Rectal smooth muscle tissue (tissue), 1 donor: ENCODE results near the gene ARID1A.

Experiments used
- H3K27ac ChIP-seq: one replicate; pipeline ENCODE4 v1.7.0; 2013; ENCODE audit warnings: low read depth, low read length, inconsistent platforms
- H3K27me3 ChIP-seq: one replicate; pipeline ENCODE4 v1.7.0; 2013; ENCODE audit warnings: low read length; ENCODE audit not compliant: control insufficient read depth, insufficient read depth
- H3K36me3 ChIP-seq: one replicate; pipeline ENCODE4 v1.7.0; 2013; ENCODE audit warnings: low read length; ENCODE audit not compliant: control insufficient read depth, insufficient read depth
- H3K4me1 ChIP-seq: one replicate; pipeline ENCODE4 v1.7.0; 2013; ENCODE audit warnings: low read length; ENCODE audit not compliant: control insufficient read depth, insufficient read depth
- H3K4me3 ChIP-seq: one replicate; pipeline ENCODE4 v1.7.0; 2013; ENCODE audit warnings: low read length
- H3K9ac ChIP-seq: one replicate; pipeline ENCODE4 v1.7.0; 2013; ENCODE audit warnings: low read length

The ARID1A gene

GRCh38 chr1:26814893-26815292 lies 119.1 kb downstream of the ARID1A start:
- no peaks in the 10 kb centered on the region for H3K27me3 ChIP-seq
- no peak overlapping the region for H3K9ac ChIP-seq
- no peak overlapping the region for H3K27ac ChIP-seq
- no peak overlapping the region for H3K4me3 ChIP-seq
- no peaks in the 10 kb centered on the region for H3K4me1 ChIP-seq
- no peaks in the 10 kb centered on the region for H3K36me3 ChIP-seq

GRCh38 chr1:26820784-26821269 lies 125.0 kb downstream of the ARID1A start:
- no peaks in the 10 kb centered on the region for H3K4me1 ChIP-seq
- no peak overlapping the region for H3K27ac ChIP-seq
- no peaks in the 10 kb centered on the region for H3K36me3 ChIP-seq
- no peak overlapping the region for H3K9ac ChIP-seq
- H3K27me3 ChIP-seq = no peaks in the 10 kb centered on the region
- no peak overlapping the region for H3K4me3 ChIP-seq

GRCh38 chr1:26822737-26823395 lies 127.1 kb downstream of the ARID1A start:
- Histone ChIP-seq H3K27me3 (no peaks in the 10 kb centered on the region), H3K4me3 (no peak overlapping the region)

GRCh38 chr1:26824731-26825130 lies 128.9 kb downstream of the ARID1A start:
- peaks cover 4% of the 10 kb centered on the region for H3K4me1 ChIP-seq
- no peak overlapping the region for H3K27ac ChIP-seq
- H3K27me3 ChIP-seq = no peaks in the 10 kb centered on the region
- H3K4me3 ChIP-seq = no peak overlapping the region
- peaks cover 5% of the 10 kb centered on the region for H3K36me3 ChIP-seq
- no peak overlapping the region for H3K9ac ChIP-seq

More at GRCh38 chr1:26822737-26823395, 127.1 kb downstream of the ARID1A start:
- Histone ChIP-seq H3K27ac (no peak overlapping the region), H3K4me1 (no peaks in the 10 kb centered on the region), H3K9ac (no peak overlapping the region), H3K36me3 (no peaks in the 10 kb centered on the region)

DNA sequence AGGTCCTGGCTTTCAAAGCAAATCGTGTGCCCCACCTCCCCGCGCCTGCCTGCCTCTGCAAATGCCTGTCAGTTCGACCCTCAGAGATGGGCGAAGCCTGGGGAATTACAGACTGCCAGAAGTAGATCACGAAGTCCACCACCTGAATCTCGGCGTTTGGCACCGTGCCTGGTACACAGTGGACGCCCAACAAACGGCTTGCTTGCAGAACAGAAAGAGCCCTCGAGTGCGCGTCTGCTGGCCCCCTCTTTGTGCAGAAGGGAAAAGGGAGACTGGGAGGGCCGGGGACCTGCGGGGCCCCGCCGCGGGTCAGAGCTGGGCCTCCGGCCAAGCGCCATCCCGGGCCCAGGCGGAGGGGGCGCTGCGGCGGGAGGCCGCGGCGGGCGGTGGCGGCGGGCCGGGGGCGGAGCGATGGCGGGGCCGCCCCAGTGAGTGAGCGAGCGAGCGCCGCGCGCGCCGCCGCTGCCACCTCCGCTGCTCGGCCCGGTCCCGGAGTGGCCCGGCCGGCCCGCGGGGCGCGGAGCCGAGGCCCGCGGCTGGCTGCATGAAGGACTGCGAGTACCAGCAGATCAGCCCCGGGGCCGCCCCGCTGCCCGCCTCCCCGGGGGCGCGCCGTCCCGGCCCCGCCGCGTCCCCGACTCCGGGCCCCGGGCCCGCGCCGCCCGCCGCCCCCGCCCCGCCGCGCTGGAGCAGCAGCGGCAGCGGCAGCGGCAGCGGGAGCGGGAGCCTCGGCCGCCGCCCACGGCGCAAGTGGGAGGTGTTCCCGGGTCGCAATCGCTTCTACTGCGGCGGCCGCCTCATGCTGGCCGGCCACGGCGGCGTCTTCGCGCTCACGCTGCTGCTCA lies 130.7 kb downstream of the ARID1A start, which contains the start of gene ZDHHC18:
Gene ZDHHC18, plus strand, starts transcription at position 428 of the 845 bp plus-strand sequence. Its CDS starts 117 bp downstream, at position 545.
- H3K4me1 ChIP-seq = peaks cover 4% of the 10 kb centered on the region
- H3K4me3 ChIP-seq = peak within 1 kb of the TSS; percentile 91
- H3K9ac ChIP-seq = peak within 1 kb of the TSS; percentile 88
- peak within 1 kb of the TSS; percentile 84 for H3K27ac ChIP-seq
- H3K36me3 ChIP-seq = peaks cover 5% of the 10 kb centered on the region
- H3K27me3 ChIP-seq = no peaks in the 10 kb centered on the region

DNA sequence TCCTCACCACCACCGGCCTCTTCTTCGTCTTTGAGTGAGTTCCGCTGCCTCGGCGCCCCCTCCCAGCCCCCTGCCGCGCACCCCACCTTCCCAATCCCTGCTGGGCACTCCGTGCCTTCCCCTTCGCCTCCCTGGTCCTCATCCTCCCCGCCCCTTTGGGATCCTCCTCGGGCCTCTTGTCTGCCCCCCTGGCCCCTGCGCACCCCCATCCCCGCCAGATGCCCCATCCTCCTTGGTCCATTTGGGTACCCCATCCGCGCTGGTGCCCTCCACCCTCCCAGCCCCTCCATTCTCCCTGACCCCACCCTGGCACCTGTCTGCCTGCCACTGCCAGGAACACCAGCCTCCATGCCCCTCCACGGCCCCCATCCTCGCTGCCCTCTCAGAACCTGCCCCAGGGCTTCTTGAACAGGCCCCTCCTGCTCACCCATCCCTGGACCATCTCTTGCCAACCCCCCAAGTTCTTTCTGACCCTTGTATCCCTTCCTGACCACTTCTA lies 131.3 kb downstream of the ARID1A start:
- peaks cover 5% of the 10 kb centered on the region for H3K36me3 ChIP-seq
- no peak overlapping the region for H3K9ac ChIP-seq
- H3K27ac ChIP-seq = peak overlapping the region; percentile 28
- H3K27me3 ChIP-seq = no peaks in the 10 kb centered on the region
- H3K4me3 ChIP-seq = peak overlapping the region; percentile 43
- H3K4me1 ChIP-seq = peaks cover 4% of the 10 kb centered on the region

DNA sequence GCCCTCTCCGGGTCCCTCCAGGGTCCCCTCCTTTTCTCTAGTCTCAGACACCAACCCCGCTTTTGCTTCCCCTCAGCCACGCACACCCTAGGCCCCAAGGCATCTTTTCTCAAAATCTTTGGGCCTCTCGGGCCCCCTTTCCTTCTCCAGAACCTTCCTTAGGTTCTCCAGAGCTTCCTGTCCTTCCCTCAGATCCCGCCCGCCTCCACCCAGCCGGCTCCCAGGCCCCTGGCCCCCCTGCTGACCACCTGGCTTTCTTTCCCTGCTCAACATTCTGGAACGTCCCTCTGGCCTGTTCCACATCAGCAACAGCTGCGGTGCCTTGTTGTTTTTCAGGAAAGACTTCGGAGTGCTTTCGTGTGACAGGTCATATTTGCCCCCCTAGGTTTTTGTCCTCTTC lies 131.8 kb downstream of the ARID1A start:
- peak overlapping the region; percentile 43 for H3K4me3 ChIP-seq
- H3K4me1 ChIP-seq = peaks cover 4% of the 10 kb centered on the region
- H3K27ac ChIP-seq = no peak overlapping the region
- H3K36me3 ChIP-seq = peaks cover 7% of the 10 kb centered on the region
- no peaks in the 10 kb centered on the region for H3K27me3 ChIP-seq
- no peak overlapping the region for H3K9ac ChIP-seq

GRCh38 chr1:26828411-26828991 lies 132.7 kb downstream of the ARID1A start:
- Histone ChIP-seq H3K27ac (no peak overlapping the region), H3K4me1 (peaks cover 4% of the 10 kb centered on the region), H3K4me3 (peak overlapping the region; percentile 37), H3K9ac (no peak overlapping the region), H3K36me3 (peaks cover 15% of the 10 kb centered on the region), H3K27me3 (no peaks in the 10 kb centered on the region)

- no peaks in the 10 kb centered on the region for H3K27me3 ChIP-seq
- H3K9ac ChIP-seq = no peak overlapping the region
- H3K4me3 ChIP-seq = peak overlapping the region; percentile 22
- no peak overlapping the region for H3K27ac ChIP-seq
- peaks cover 4% of the 10 kb centered on the region for H3K4me1 ChIP-seq
- peaks cover 23% of the 10 kb centered on the region for H3K36me3 ChIP-seq
Observed at GRCh38 chr1:26829184-26829911, 133.5 kb downstream of the ARID1A start.

GRCh38 chr1:26831059-26831458 lies 135.2 kb downstream of the ARID1A start:
- Histone ChIP-seq H3K9ac (no peak overlapping the region), H3K27ac (no peak overlapping the region), H3K36me3 (peaks cover 29% of the 10 kb centered on the region), H3K27me3 (no peaks in the 10 kb centered on the region), H3K4me3 (no peak overlapping the region), H3K4me1 (peaks cover 4% of the 10 kb centered on the region)
